ENCODE data around the gene KRTAP5-5.
"Not testable (repeated sequence)": the region's sequence is repeated elsewhere in the genome, so short reads cannot be mapped to it uniquely, and the experiment has no call there.

The KRTAP5-5 gene

GRCh38 chr11:1629326-1630185 is at the start of gene KRTAP5-5:
KRTAP5-5 (plus strand) TSS chr11:1629775; CDS start chr11:1629841, 66 bp downstream.
- no peak for DNase-seq

- no peak for DNase-seq
These were observed 47.6 kb upstream of the KRTAP5-5 start for GRCh38 chr11:1581976-1582375.

GRCh38 chr11:1582909-1583308 is 46.7 kb upstream of the KRTAP5-5 start:
- not testable (repeated sequence) for DNase-seq

GRCh38 chr11:1584661-1585370 is 44.8 kb upstream of the KRTAP5-5 start, which contains the start of gene KRTAP5-1:
KRTAP5-1 (minus strand) TSS chr11:1585283; CDS start chr11:1585249, 34 bp downstream.
- DNase-seq, result not testable (repeated sequence)

GRCh38 chr11:1586699-1587098 is 42.9 kb upstream of the KRTAP5-5 start:
- DNase-seq, result no peak

GRCh38 chr11:1589191-1589963 is 40.2 kb upstream of the KRTAP5-5 start:
- not testable (repeated sequence) for DNase-seq

GRCh38 chr11:1589996-1590395 is 39.6 kb upstream of the KRTAP5-5 start:
- DNase-seq, result no peak

- DNase-seq, result no peak
These were observed 36.9 kb upstream of the KRTAP5-5 start for GRCh38 chr11:1592628-1593027.

- DNase-seq, result not testable (repeated sequence)
These were observed 33.5 kb upstream of the KRTAP5-5 start for GRCh38 chr11:1595994-1596575.

- not testable (repeated sequence) for DNase-seq
These were observed 32.9 kb upstream of the KRTAP5-5 start for GRCh38 chr11:1596576-1597121.

GRCh38 chr11:1597331-1597993 is 32.1 kb upstream of the KRTAP5-5 start:
- DNase-seq, result no peak

- DNase-seq, result no peak
These were observed 31.6 kb upstream of the KRTAP5-5 start, which contains the start of gene KRTAP5-2 for GRCh38 chr11:1597994-1598380. KRTAP5-2 (minus strand) TSS chr11:1598294; CDS start chr11:1598250, 44 bp downstream.

GRCh38 chr11:1598406-1598805 is 31.2 kb upstream of the KRTAP5-5 start:
- DNase-seq, result not testable (repeated sequence)

- DNase-seq, result no peak
These were observed 30.8 kb upstream of the KRTAP5-5 start for GRCh38 chr11:1598816-1599215.

GRCh38 chr11:1600626-1601025 is 28.9 kb upstream of the KRTAP5-5 start:
- no peak for DNase-seq

- not testable (repeated sequence) for DNase-seq
These were observed 27.9 kb upstream of the KRTAP5-5 start for GRCh38 chr11:1601663-1602062.

GRCh38 chr11:1603629-1604028 is 25.9 kb upstream of the KRTAP5-5 start:
- no peak for DNase-seq

- DNase-seq, result no peak
These were observed 25.4 kb upstream of the KRTAP5-5 start for GRCh38 chr11:1604181-1604580.

GRCh38 chr11:1604711-1605110 is 24.9 kb upstream of the KRTAP5-5 start:
- DNase-seq, result no peak

- not testable (repeated sequence) for DNase-seq
These were observed 23.7 kb upstream of the KRTAP5-5 start for GRCh38 chr11:1605923-1606322.

- not testable (repeated sequence) for DNase-seq
These were observed 22.3 kb upstream of the KRTAP5-5 start for GRCh38 chr11:1607156-1607845.
